Mesothelial cell of epicardium (in vitro differentiated cells): ENCODE data around the gene C1orf74. TPM values are rescaled to one million over a fixed set of nuclear protein-coding genes. Genes with fewer than 3 reads are reported as not detected.

ENCODE experiments used
- DNase-seq, 2 experiments: peaks; one replicate each; pipeline ENCODE4 v3.0.0; 2021; ENCODE audit warnings: low spot score in 2 of 2; ENCODE audit not compliant: unreplicated experiment in 2 of 2
- H3K27ac Mint-ChIP-seq: 2 replicates; pipeline ENCODE4 v1.8.0; 2021; ENCODE audit warnings: mixed read lengths
- H3K27me3 Mint-ChIP-seq: 2 replicates; pipeline ENCODE4 v1.8.0; 2021; ENCODE audit warnings: low read depth, mixed read lengths
- H3K36me3 Mint-ChIP-seq: 2 replicates; pipeline ENCODE4 v1.8.0; 2021; ENCODE audit warnings: mixed read lengths
- H3K4me1 Mint-ChIP-seq: 2 replicates; pipeline ENCODE4 v1.8.0; 2021; ENCODE audit warnings: mixed read lengths
- H3K4me3 Mint-ChIP-seq: 2 replicates; pipeline ENCODE4 v1.8.0; 2021; ENCODE audit warnings: mild to moderate bottlenecking, moderate library complexity, mixed read lengths
- H3K9me3 Mint-ChIP-seq: 2 replicates; pipeline ENCODE4 v1.8.0; 2021; ENCODE audit warnings: mixed read lengths
- total RNA-seq: library from RNA; stranded (reverse); gene quantifications from 3 replicates; pipeline ENCODE4 v1.2.1, GENCODE V29; 2021
- TF ChIP-seq, protein P1 (sequence below): fragments of 200-600 bp; sonication (generic); IDR thresholded peaks from one replicate; pipeline ENCODE4 v1.5.0; 2021; ENCODE audit warnings: antibody characterized with exemption; ENCODE audit not compliant: unreplicated experiment

Gene C1orf74
- total RNA-seq, 1 donor from 2014 or later = 3.8 TPM

GRCh38 chr1:209752890-209753289 is 31.5 kb downstream of the C1orf74 start:
- Mint-ChIP-seq H3K4me1 (peaks cover 5% of the 10 kb centered on the region), H3K36me3 (no peaks in the 10 kb centered on the region), H3K9me3 (no peaks in the 10 kb centered on the region), H3K27me3 (peaks cover 4% of the 10 kb centered on the region), H3K4me3 (no peak overlapping the region), H3K27ac (no peak overlapping the region)
- TF ChIP-seq, protein P1, sequence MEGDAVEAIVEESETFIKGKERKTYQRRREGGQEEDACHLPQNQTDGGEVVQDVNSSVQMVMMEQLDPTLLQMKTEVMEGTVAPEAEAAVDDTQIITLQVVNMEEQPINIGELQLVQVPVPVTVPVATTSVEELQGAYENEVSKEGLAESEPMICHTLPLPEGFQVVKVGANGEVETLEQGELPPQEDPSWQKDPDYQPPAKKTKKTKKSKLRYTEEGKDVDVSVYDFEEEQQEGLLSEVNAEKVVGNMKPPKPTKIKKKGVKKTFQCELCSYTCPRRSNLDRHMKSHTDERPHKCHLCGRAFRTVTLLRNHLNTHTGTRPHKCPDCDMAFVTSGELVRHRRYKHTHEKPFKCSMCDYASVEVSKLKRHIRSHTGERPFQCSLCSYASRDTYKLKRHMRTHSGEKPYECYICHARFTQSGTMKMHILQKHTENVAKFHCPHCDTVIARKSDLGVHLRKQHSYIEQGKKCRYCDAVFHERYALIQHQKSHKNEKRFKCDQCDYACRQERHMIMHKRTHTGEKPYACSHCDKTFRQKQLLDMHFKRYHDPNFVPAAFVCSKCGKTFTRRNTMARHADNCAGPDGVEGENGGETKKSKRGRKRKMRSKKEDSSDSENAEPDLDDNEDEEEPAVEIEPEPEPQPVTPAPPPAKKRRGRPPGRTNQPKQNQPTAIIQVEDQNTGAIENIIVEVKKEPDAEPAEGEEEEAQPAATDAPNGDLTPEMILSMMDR = no peak
- DNase-seq = no peak

- Mint-ChIP-seq H3K9me3 (no peaks in the 10 kb centered on the region), H3K36me3 (no peaks in the 10 kb centered on the region), H3K4me3 (no peak overlapping the region), H3K4me1 (peaks cover 7% of the 10 kb centered on the region), H3K27me3 (peaks cover 4% of the 10 kb centered on the region), H3K27ac (no peak overlapping the region)
- TF ChIP-seq, protein P1 = no peak
- DNase-seq = no peak
These were observed 32.6 kb downstream of the C1orf74 start for GRCh38 chr1:209751627-209752231.

GRCh38 chr1:209749670-209750323 is 34.6 kb downstream of the C1orf74 start:
- Mint-ChIP-seq H3K9me3 (no peaks in the 10 kb centered on the region), H3K4me3 (no peak overlapping the region), H3K27me3 (no peaks in the 10 kb centered on the region), H3K27ac (no peak overlapping the region), H3K4me1 (peaks cover 15% of the 10 kb centered on the region), H3K36me3 (no peaks in the 10 kb centered on the region)
- TF ChIP-seq, protein P1 = no peak
- DNase-seq = no peak

- Mint-ChIP-seq H3K36me3 (no peaks in the 10 kb centered on the region), H3K27me3 (no peaks in the 10 kb centered on the region), H3K4me1 (peaks cover 15% of the 10 kb centered on the region), H3K4me3 (no peak overlapping the region), H3K9me3 (no peaks in the 10 kb centered on the region), H3K27ac (no peak overlapping the region)
- TF ChIP-seq, protein P1 = no peak
- DNase-seq = no peak
These were observed 35.2 kb downstream of the C1orf74 start for GRCh38 chr1:209749205-209749604.

DNA sequence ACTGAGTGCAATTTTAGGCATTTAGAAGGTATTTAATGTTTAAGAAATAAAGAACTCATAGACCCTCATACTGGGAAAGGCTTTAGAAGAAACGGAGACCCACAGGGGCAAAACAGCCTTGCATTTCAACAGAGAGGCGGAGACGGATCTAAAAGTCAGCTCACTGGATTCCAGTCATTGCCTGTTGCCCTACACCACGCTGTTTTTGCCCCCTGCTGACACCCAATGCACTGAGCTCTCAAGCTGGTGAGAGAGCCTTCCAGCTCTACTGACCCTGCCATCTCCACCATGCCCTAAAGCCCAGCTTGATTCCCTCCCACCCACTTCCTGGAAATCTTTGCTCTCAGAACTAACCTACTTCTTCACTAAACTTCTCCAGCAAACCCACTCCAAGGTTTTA is 35.7 kb downstream of the C1orf74 start:
- H3K4me1 Mint-ChIP-seq = peaks cover 16% of the 10 kb centered on the region
- TF ChIP-seq, protein P1 = no peak
- H3K27ac Mint-ChIP-seq = no peak overlapping the region
- H3K9me3 Mint-ChIP-seq = no peaks in the 10 kb centered on the region
- no peaks in the 10 kb centered on the region for H3K27me3 Mint-ChIP-seq
- H3K4me3 Mint-ChIP-seq = no peak overlapping the region
- H3K36me3 Mint-ChIP-seq = no peaks in the 10 kb centered on the region
- no peak for DNase-seq
